Liver (tissue), 9 donors: Measurements from ENCODE around the gene URGCP. TPM values are rescaled to one million over a fixed set of nuclear protein-coding genes. Genes with fewer than 3 reads are reported as not detected.
A peak's percentile ranks its signal among the peaks of the same experiment; 100 is the strongest.

Source experiments
- DNase-seq: peaks from one replicate; pipeline ENCODE4 v3.0.0-alpha.2; 2017; ENCODE audit warnings: low spot score
- H3K27ac ChIP-seq, 2 donors: one replicate each; pipeline ENCODE4 v1.7.0; 2013; ENCODE audit warnings: inconsistent platforms in 2 of 2, low read length in 2 of 2, control low read depth in 1 of 2, low read depth in 1 of 2, mild to moderate bottlenecking in 1 of 2
- H3K27me3 ChIP-seq, 4 donors: one replicate each; pipeline versions ENCODE4 v1.6.1 to v1.7.0; 2013; ENCODE audit warnings: low read length in 3 of 4, inconsistent platforms in 1 of 4, mild to moderate bottlenecking in 1 of 4, moderate library complexity in 1 of 4; ENCODE audit not compliant: control insufficient read depth in 4 of 4, insufficient read depth in 4 of 4
- H3K36me3 ChIP-seq, 4 donors: one replicate each; pipeline versions ENCODE4 v1.6.1 to v1.7.0; 2013; ENCODE audit warnings: low read length in 3 of 4, mild to moderate bottlenecking in 3 of 4, low read depth in 1 of 4, moderate library complexity in 1 of 4; ENCODE audit not compliant: control insufficient read depth in 4 of 4, insufficient read depth in 3 of 4
- H3K4me1 ChIP-seq, 4 donors: one replicate each; pipeline versions ENCODE4 v1.6.1 to v1.7.0; 2013; ENCODE audit warnings: low read length in 3 of 4, mild to moderate bottlenecking in 3 of 4, moderate library complexity in 1 of 4; ENCODE audit not compliant: control insufficient read depth in 4 of 4, insufficient read depth in 4 of 4
- H3K4me3 ChIP-seq, 3 donors: one replicate each; pipeline versions ENCODE4 v1.6.1 to v1.7.0; 2013; ENCODE audit warnings: low read length in 3 of 3, control low read depth in 1 of 3, low read depth in 1 of 3, mild to moderate bottlenecking in 1 of 3
- H3K9ac ChIP-seq, 2 donors: one replicate each; pipeline ENCODE4 v1.7.0; 2013; ENCODE audit warnings: low read length in 2 of 2, mild to moderate bottlenecking in 2 of 2, moderate library complexity in 2 of 2, control low read depth in 1 of 2, low read depth in 1 of 2
- H3K9me3 ChIP-seq, 4 donors: one replicate each; pipeline versions ENCODE4 v1.6.1 to v1.7.0; 2013; ENCODE audit warnings: low read length in 3 of 4; ENCODE audit not compliant: control insufficient read depth in 4 of 4
- EGR1 ChIP-seq, 2 donors: IDR thresholded peaks; 2 replicates each; pipeline ENCODE4 v1.6.1; 2016 to 2018; ENCODE audit warnings: antibody characterized with exemption in 2 of 2, low read depth in 2 of 2
- FOXA1 ChIP-seq: IDR thresholded peaks from 2 replicates; pipeline ENCODE4 v1.6.1; 2016; ENCODE audit warnings: antibody characterized with exemption
- FOXA2 ChIP-seq: IDR thresholded peaks from 2 replicates; pipeline ENCODE4 v1.6.1; 2016; ENCODE audit warnings: antibody characterized with exemption
- GABPA ChIP-seq, 2 donors: IDR thresholded peaks in 1 of 2; conservative IDR thresholded peaks in 1 of 2; 2 replicates each; pipeline ENCODE4 v1.6.1; 2016; ENCODE audit warnings: antibody characterized with exemption in 2 of 2, mild to moderate bottlenecking in 1 of 2, moderate library complexity in 1 of 2
- HNF4A ChIP-seq, 2 donors: conservative IDR thresholded peaks; 2 replicates each; pipeline ENCODE4 v1.6.1; 2016; ENCODE audit warnings: antibody characterized with exemption in 2 of 2, mild to moderate bottlenecking in 2 of 2
- HNF4G ChIP-seq: IDR thresholded peaks from 2 replicates; pipeline ENCODE4 v1.6.1; 2016; ENCODE audit warnings: antibody characterized with exemption
- JUND ChIP-seq, 2 donors: IDR thresholded peaks; 2 replicates each; pipeline ENCODE4 v1.6.1; 2016; ENCODE audit warnings: antibody characterized with exemption in 2 of 2
- NR2F2 ChIP-seq: IDR thresholded peaks from 2 replicates; pipeline ENCODE4 v1.6.1; 2016; ENCODE audit warnings: antibody characterized with exemption
- RAD21 ChIP-seq, 2 donors: IDR thresholded peaks; 2 replicates each; pipeline ENCODE4 v1.6.1; 2016; ENCODE audit warnings: antibody characterized with exemption in 2 of 2, mild to moderate bottlenecking in 2 of 2
- RXRA ChIP-seq, 2 donors: IDR thresholded peaks; 2 replicates each; pipeline ENCODE4 v1.6.1; 2017 to 2018; ENCODE audit warnings: antibody characterized with exemption in 2 of 2, mild to moderate bottlenecking in 1 of 2
- SP1 ChIP-seq: IDR thresholded peaks from 2 replicates; pipeline ENCODE4 v1.6.1; 2018; ENCODE audit warnings: antibody characterized with exemption, mild to moderate bottlenecking
- TAF1 ChIP-seq: conservative IDR thresholded peaks from 2 replicates; pipeline ENCODE4 v1.6.1; 2016; ENCODE audit warnings: antibody characterized with exemption, mild to moderate bottlenecking
- YY1 ChIP-seq: IDR thresholded peaks from 2 replicates; pipeline ENCODE4 v1.6.1; 2016; ENCODE audit warnings: antibody characterized with exemption, mild to moderate bottlenecking
- WGBS: extraction: QIAGEN DNeasy Blood & Tissue Kit; methylation state at CpG from one replicate; pipeline ENCODE4 v1.1.7; 2013; 5-methylcytosine and 5-hydroxymethylcytosine counted together
- polyA plus RNA-seq, 2 donors: library from polyadenylated mRNA; stranded (reverse) in 1 of 2; unstranded in 1 of 2; fragments of 200-250 nt in 1 of 2; fragments of >200 nt in 1 of 2; fragmentation: Nextera tagmentation in 1 of 2; extraction: Ambion mirVana in 1 of 2; gene quantifications; one replicate each; pipeline versions ENCODE4 v1.2.1 to v1.2.3, GENCODE V29; 2013 to 2015
- total RNA-seq, 2 donors: library from RNA; depleted of rRNA; stranded (reverse); fragments of >200 nt; gene quantifications; one replicate each; pipeline ENCODE4 v1.2.3, GENCODE V29; 2014
- TF ChIP-seq, protein P1 (sequence below): IDR thresholded peaks from 2 replicates; pipeline ENCODE4 v1.6.1; 2016; ENCODE audit warnings: antibody characterized with exemption
- TF ChIP-seq, protein P2 (sequence below): fragments of 150-350 bp; IDR thresholded peaks from 2 replicates; pipeline ENCODE4 v1.5.1; 2017; ENCODE audit warnings: improper control_type of control experiment, low read depth, low read length; ENCODE audit not compliant: missing input control
- donor health status: healthy.
- donor health status: healthy.
- donor health status: healthy.
- donor health status: healthy.
- donor health status: healthy.

The URGCP gene
- total and polyA plus RNA-seq, 4 donors, result 7.2 to 28.4 (median 13.0) TPM

DNA sequence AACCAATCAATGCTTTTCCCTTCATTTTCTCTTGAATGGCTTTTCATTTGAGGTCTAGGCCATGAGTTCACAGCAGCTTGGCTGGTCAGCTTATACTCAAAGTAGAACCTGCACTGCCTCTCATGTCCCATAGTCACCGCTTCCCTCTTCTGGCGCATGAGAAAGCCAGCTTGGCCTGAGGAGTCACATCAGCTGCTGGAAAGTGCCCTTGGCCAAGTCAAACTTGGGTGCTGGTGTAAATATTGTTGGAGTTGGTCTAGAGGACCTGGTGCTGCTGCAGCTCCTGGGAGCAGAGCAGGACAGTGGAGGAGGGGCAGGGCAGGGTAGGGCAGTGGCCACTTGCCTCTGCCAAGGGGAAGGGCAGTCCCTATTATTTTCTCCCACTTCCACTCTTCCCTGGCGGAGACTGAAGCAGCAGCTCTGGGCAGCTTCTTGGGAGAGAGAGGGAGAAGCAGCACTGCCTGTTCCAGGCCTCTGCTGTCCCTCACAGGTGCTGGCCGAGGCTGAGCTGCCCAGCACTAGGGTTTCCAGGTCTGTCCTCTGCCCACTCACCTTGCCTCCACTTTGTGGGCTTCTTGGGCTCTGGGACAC, 32.6 kb upstream of the URGCP start:
- no peak for DNase-seq
- no peaks in the 10 kb centered on the region for H3K9me3 ChIP-seq
- H3K27ac ChIP-seq, result no peak overlapping the region
- H3K4me1 ChIP-seq, result peaks cover 8 to 22% (median 13%) of the 10 kb centered on the region in 4 donors
- H3K27me3 ChIP-seq, result no peaks in the 10 kb centered on the region
- no peak for TF ChIP-seq EGR1 (IDR thresholded peaks at IDR 0.05; ENCODE audit: low read depth in 2 of 2)
- TF ChIP-seq, protein P1, sequence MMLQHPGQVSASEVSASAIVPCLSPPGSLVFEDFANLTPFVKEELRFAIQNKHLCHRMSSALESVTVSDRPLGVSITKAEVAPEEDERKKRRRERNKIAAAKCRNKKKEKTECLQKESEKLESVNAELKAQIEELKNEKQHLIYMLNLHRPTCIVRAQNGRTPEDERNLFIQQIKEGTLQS, result no peak
- no peak for TF ChIP-seq GABPA (IDR thresholded peaks at IDR 0.05 in 1 of 2, conservative IDR thresholded peaks at IDR 0.05 in 1 of 2)
- TF ChIP-seq JUND (IDR thresholded peaks at IDR 0.05), result peak in 1 of 2 donors; percentile 10
- no peak for TF ChIP-seq TAF1
- peak; percentile 33 to 59 for TF ChIP-seq RAD21 (IDR thresholded peaks at IDR 0.05)
- peak; percentile 63 to 64 for TF ChIP-seq HNF4A (conservative IDR thresholded peaks at IDR 0.05)
- TF ChIP-seq SP1, result peak; percentile 36
- no peak for TF ChIP-seq NR2F2
- no peak for TF ChIP-seq HNF4G
- no peak for TF ChIP-seq FOXA2
- TF ChIP-seq, protein P2, sequence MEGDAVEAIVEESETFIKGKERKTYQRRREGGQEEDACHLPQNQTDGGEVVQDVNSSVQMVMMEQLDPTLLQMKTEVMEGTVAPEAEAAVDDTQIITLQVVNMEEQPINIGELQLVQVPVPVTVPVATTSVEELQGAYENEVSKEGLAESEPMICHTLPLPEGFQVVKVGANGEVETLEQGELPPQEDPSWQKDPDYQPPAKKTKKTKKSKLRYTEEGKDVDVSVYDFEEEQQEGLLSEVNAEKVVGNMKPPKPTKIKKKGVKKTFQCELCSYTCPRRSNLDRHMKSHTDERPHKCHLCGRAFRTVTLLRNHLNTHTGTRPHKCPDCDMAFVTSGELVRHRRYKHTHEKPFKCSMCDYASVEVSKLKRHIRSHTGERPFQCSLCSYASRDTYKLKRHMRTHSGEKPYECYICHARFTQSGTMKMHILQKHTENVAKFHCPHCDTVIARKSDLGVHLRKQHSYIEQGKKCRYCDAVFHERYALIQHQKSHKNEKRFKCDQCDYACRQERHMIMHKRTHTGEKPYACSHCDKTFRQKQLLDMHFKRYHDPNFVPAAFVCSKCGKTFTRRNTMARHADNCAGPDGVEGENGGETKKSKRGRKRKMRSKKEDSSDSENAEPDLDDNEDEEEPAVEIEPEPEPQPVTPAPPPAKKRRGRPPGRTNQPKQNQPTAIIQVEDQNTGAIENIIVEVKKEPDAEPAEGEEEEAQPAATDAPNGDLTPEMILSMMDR, result no peak
- peak; percentile 83 for TF ChIP-seq RXRA (IDR thresholded peaks at IDR 0.05)
- peak; percentile 42 for TF ChIP-seq FOXA1
- no peaks in the 10 kb centered on the region for H3K36me3 ChIP-seq
- H3K9ac ChIP-seq, result no peak overlapping the region
- no peak overlapping the region for H3K4me3 ChIP-seq
- 56% methylated on average over 4 of the region's 4 CpGs for WGBS

DNA sequence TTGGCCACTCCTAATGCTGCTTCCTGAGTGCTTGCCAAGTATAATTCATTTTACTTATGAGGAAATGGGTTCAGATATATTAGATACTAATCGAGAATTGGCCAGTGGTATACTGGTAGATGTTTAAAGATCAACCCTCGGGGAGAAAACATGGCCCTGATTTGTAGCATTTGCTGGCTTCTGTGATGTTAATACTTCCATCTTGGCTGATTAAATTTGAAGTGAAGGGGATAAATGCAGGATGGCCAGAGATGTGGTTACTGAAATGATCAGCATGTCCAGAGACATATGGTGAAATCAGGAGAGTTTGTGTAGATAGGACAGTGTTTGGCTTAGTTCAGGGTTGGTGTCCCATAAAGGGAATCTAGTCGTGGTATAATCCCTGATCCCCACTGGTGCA, 31.0 kb upstream of the URGCP start:
- Histone ChIP-seq H3K9me3 (no peaks in the 10 kb centered on the region), H3K4me1 (peaks cover 9 to 21% (median 16%) of the 10 kb centered on the region in 4 donors), H3K4me3 (no peak overlapping the region), H3K9ac (no peak overlapping the region), H3K27ac (no peak overlapping the region), H3K27me3 (no peaks in the 10 kb centered on the region), H3K36me3 (no peaks in the 10 kb centered on the region)
- no peak for DNase-seq
- TF ChIP-seq, protein P2, result no peak
- TF ChIP-seq RXRA (IDR thresholded peaks at IDR 0.05) (no peak), FOXA1 (no peak), SP1 (no peak), GABPA (IDR thresholded peaks at IDR 0.05 in 1 of 2, conservative IDR thresholded peaks at IDR 0.05 in 1 of 2) (no peak), EGR1 (IDR thresholded peaks at IDR 0.05; ENCODE audit: low read depth in 2 of 2) (no peak), YY1 (no peak), HNF4G (no peak), FOXA2 (no peak)
- WGBS, result 71% methylated on average over 3 of the region's 3 CpGs
